Stimulated activated CD4-positive, alpha-beta T cell treated with anti-CD3 and anti-CD28 coated beads, TNF-alpha, amount 100 ng/mL, for 24 hours (primary cell): Measurements from ENCODE around the gene AJAP1.

Source experiments
- DNase-seq, 3 experiments: peaks; one replicate each; pipeline ENCODE4 v3.0.0-alpha.2; 2020; ENCODE audit warnings: low read depth in 3 of 3

The AJAP1 gene

GRCh38 chr1:4734219-4734618, 79.8 kb downstream of the AJAP1 start:
- no peak for DNase-seq

GRCh38 chr1:4734791-4735190, 80.4 kb downstream of the AJAP1 start:
- DNase-seq, result no peak

- no peak for DNase-seq
Measured at GRCh38 chr1:4736254-4736653, 81.8 kb downstream of the AJAP1 start.

GRCh38 chr1:4741876-4742423, 87.5 kb downstream of the AJAP1 start:
- DNase-seq, result no peak

GRCh38 chr1:4743978-4744750, 89.8 kb downstream of the AJAP1 start:
- DNase-seq, result no peak

GRCh38 chr1:4745560-4745959, 91.2 kb downstream of the AJAP1 start:
- DNase-seq, result no peak

- no peak for DNase-seq
Measured at GRCh38 chr1:4749406-4749805, 95.0 kb downstream of the AJAP1 start.

- no peak for DNase-seq
Measured at GRCh38 chr1:4750177-4750576, 95.8 kb downstream of the AJAP1 start.

GRCh38 chr1:4752059-4752458, 97.7 kb downstream of the AJAP1 start:
- no peak for DNase-seq

GRCh38 chr1:4754816-4755215, 100.4 kb downstream of the AJAP1 start:
- DNase-seq, result no peak

GRCh38 chr1:4755301-4755845, 101.0 kb downstream of the AJAP1 start:
- DNase-seq, result no peak

- no peak for DNase-seq
Measured at GRCh38 chr1:4755864-4756504, 101.6 kb downstream of the AJAP1 start.

GRCh38 chr1:4756851-4757580, 102.6 kb downstream of the AJAP1 start:
- no peak for DNase-seq

- no peak for DNase-seq
Measured at GRCh38 chr1:4759671-4760070, 105.3 kb downstream of the AJAP1 start.

GRCh38 chr1:4760088-4760487, 105.7 kb downstream of the AJAP1 start:
- no peak for DNase-seq

- DNase-seq, result no peak
Measured at GRCh38 chr1:4761324-4761723, 106.9 kb downstream of the AJAP1 start.

GRCh38 chr1:4762146-4762545, 107.7 kb downstream of the AJAP1 start:
- DNase-seq, result no peak

GRCh38 chr1:4767308-4767707, 112.9 kb downstream of the AJAP1 start:
- DNase-seq, result no peak

- DNase-seq, result no peak
Measured at GRCh38 chr1:4768553-4768952, 114.1 kb downstream of the AJAP1 start.

- DNase-seq, result no peak
Measured at GRCh38 chr1:4769516-4770280, 115.3 kb downstream of the AJAP1 start.

GRCh38 chr1:4770713-4771112, 116.3 kb downstream of the AJAP1 start:
- DNase-seq, result no peak
